Measurements from ENCODE around the gene TSPAN18.

GRCh38 chr11:44904261-44905020, 177.7 kb downstream of the TSPAN18 start:
- TF ChIP-seq POLR2A (IDR thresholded peaks at IDR 0.05) (no peak), CTCF (IDR thresholded peaks at IDR 0.05) (no peak)

Data from vagina (tissue), 2 donors.